Measurements from ENCODE around the gene GLRA3.
A peak's percentile ranks its signal among the peaks of the same experiment; 100 is the strongest.

The GLRA3 gene

GRCh38 chr4:174595141-174595929 is 233.7 kb downstream of the GLRA3 start:
- DNase-seq (ENCODE audit: low read depth in 2 of 2), result peak; percentile 21 to 30

GRCh38 chr4:174593701-174594100 is 235.3 kb downstream of the GLRA3 start:
- DNase-seq (ENCODE audit: low read depth in 2 of 2), result no peak

GRCh38 chr4:174592985-174593335 is 236.1 kb downstream of the GLRA3 start:
- DNase-seq (ENCODE audit: low read depth in 2 of 2), result peak; percentile 19 to 33

GRCh38 chr4:174592256-174592984 is 236.6 kb downstream of the GLRA3 start:
- DNase-seq (ENCODE audit: low read depth in 2 of 2), result no peak

- DNase-seq (ENCODE audit: low read depth in 2 of 2), result no peak
Measured at GRCh38 chr4:174591243-174592021, 237.6 kb downstream of the GLRA3 start.

- no peak for DNase-seq (ENCODE audit: low read depth in 2 of 2)
Measured at GRCh38 chr4:174590336-174590735, 238.7 kb downstream of the GLRA3 start.
